SH-SY5Y (cell line): ENCODE results near the gene TPPP2.

Source experiments
- GATA2 ChIP-seq: IDR thresholded peaks from 2 replicates; pipeline ENCODE4 v1.6.1; 2011; ENCODE audit warnings: mild to moderate bottlenecking, low read depth, low read length
- GATA3 ChIP-seq: IDR thresholded peaks from 2 replicates; pipeline ENCODE4 v1.6.1; 2011; ENCODE audit warnings: low read depth, mild to moderate bottlenecking, low read length, moderate library complexity

TPPP2 gene

GRCh38 chr14:21056520-21057163 is 26.6 kb downstream of the TPPP2 start:
- TF ChIP-seq GATA3, result no peak
- TF ChIP-seq GATA2, result no peak

GRCh38 chr14:21057803-21058675 is 28.0 kb downstream of the TPPP2 start, which contains the start of gene RNASE8:
Gene RNASE8, plus strand, starts transcription at chr14:21057822. Its CDS starts 71 bp downstream, at chr14:21057893.
- no peak for TF ChIP-seq GATA2
- TF ChIP-seq GATA3, result no peak

- TF ChIP-seq GATA2, result no peak
- no peak for TF ChIP-seq GATA3
These were observed 28.9 kb downstream of the TPPP2 start for GRCh38 chr14:21058903-21059302.

- TF ChIP-seq GATA3 (no peak), GATA2 (no peak)
These were observed 30.0 kb downstream of the TPPP2 start for GRCh38 chr14:21059842-21060613.

GRCh38 chr14:21060614-21061346 is 30.8 kb downstream of the TPPP2 start:
- no peak for TF ChIP-seq GATA2
- no peak for TF ChIP-seq GATA3

GRCh38 chr14:21061347-21061668 is 31.3 kb downstream of the TPPP2 start:
- no peak for TF ChIP-seq GATA3
- TF ChIP-seq GATA2, result no peak

- no peak for TF ChIP-seq GATA2
- no peak for TF ChIP-seq GATA3
These were observed 33.5 kb downstream of the TPPP2 start for GRCh38 chr14:21063479-21063878.

GRCh38 chr14:21066882-21067502 is 37.0 kb downstream of the TPPP2 start:
- no peak for TF ChIP-seq GATA2
- TF ChIP-seq GATA3, result no peak

- no peak for TF ChIP-seq GATA2
- TF ChIP-seq GATA3, result no peak
These were observed 38.7 kb downstream of the TPPP2 start for GRCh38 chr14:21068521-21069387.

GRCh38 chr14:21069388-21070082 is 39.5 kb downstream of the TPPP2 start:
- no peak for TF ChIP-seq GATA3
- no peak for TF ChIP-seq GATA2

GRCh38 chr14:21070083-21070609 is 40.1 kb downstream of the TPPP2 start, which contains the start of gene ARHGEF40:
Gene ARHGEF40, plus strand, starts transcription at chr14:21070304. Its CDS starts 93 bp downstream, at chr14:21070397.
- TF ChIP-seq GATA2, result no peak
- no peak for TF ChIP-seq GATA3
